ENCODE measurements around the gene TAF11L5. TPM values are rescaled to one million over a fixed set of nuclear protein-coding genes. Genes with fewer than 3 reads are reported as not detected.

TAF11L5 gene
- total RNA-seq = not detected in 2 replicates

DNA sequence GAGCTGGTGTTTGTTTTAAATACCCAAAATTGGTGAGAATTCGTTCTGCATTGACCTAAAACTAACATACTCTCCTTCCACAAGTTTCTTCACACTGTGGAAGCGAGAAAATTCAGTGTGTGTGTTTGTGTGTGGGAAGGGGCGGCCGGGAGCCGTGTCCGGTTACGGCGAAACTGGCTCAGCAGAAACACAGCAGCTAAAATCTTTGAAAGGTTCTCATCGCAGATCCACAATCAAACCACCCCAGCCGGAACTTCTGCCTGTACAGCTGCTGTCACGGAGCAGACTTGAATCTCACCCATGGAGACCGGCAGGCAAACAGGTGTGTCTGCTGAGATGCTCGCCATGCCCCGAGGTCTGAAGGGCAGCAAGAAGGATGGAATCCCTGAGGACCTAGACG is at the start of gene TAF11L5:
TSS of gene TAF11L5 (plus strand) at position 301 of the 400 bp plus-strand sequence.

DNA sequence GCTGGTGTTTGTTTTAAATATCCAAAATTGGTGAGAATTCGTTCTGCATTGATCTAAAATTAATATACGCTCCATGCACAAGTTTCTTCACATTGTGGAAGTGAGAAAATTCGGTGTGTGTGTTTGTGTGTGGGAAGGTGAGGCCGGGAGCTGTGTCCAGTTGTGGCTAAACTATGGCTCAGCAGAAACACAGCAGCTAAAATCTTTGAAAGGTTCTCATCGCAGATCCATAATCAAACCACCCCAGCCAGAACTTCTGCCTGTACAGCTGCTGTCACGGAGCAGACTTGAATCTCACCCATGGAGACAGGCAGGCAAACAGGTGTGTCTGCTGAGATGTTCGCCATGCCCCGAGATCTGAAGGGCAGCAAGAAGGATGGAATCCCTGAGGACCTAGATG is 27.1 kb upstream of the TAF11L5 start, which contains the start of gene TAF11L2:
TSS of gene TAF11L2 (plus strand) at position 301 of the 400 bp plus-strand sequence.

DNA sequence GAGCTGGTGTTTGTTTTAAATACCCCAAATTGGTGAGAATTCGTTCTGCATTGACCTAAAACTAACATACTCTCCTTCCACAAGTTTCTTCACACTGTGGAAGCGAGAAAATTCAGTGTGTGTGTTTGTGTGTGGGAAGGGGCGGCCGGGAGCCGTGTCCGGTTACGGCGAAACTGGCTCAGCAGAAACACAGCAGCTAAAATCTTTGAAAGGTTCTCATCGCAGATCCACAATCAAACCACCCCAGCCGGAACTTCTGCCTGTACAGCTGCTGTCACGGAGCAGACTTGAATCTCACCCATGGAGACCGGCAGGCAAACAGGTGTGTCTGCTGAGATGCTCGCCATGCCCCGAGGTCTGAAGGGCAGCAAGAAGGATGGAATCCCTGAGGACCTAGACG is 7.0 kb upstream of the TAF11L5 start, which contains the start of gene TAF11L3:
TSS of gene TAF11L3 (plus strand) at position 301 of the 400 bp plus-strand sequence.

DNA sequence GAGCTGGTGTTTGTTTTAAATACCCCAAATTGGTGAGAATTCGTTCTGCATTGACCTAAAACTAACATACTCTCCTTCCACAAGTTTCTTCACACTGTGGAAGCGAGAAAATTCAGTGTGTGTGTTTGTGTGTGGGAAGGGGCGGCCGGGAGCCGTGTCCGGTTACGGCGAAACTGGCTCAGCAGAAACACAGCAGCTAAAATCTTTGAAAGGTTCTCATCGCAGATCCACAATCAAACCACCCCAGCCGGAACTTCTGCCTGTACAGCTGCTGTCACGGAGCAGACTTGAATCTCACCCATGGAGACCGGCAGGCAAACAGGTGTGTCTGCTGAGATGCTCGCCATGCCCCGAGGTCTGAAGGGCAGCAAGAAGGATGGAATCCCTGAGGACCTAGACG is 3.5 kb upstream of the TAF11L5 start, which contains the start of gene TAF11L4:
TSS of gene TAF11L4 (plus strand) at position 301 of the 400 bp plus-strand sequence.

DNA sequence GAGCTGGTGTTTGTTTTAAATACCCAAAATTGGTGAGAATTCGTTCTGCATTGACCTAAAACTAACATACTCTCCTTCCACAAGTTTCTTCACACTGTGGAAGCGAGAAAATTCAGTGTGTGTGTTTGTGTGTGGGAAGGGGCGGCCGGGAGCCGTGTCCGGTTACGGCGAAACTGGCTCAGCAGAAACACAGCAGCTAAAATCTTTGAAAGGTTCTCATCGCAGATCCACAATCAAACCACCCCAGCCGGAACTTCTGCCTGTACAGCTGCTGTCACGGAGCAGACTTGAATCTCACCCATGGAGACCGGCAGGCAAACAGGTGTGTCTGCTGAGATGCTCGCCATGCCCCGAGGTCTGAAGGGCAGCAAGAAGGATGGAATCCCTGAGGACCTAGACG is 3.3 kb downstream of the TAF11L5 start, which contains the start of gene TAF11L6:
TSS of gene TAF11L6 (plus strand) at position 301 of the 400 bp plus-strand sequence.

Other genes with a start within 250 kb of the TAF11L5 start
- not detected in 2 replicates for gene TAF11L2, start 27.0 kb upstream of the TAF11L5 start, total RNA-seq
- gene TAF11L3, start 6.9 kb upstream of the TAF11L5 start, total RNA-seq = not detected in 2 replicates
- not detected in 2 replicates for gene TAF11L4, start 3.4 kb upstream of the TAF11L5 start, total RNA-seq
- not detected in 2 replicates for gene TAF11L6, start 3.4 kb downstream of the TAF11L5 start, total RNA-seq
- gene TAF11L7, start 60.5 kb downstream of the TAF11L5 start, total RNA-seq = not detected in 2 replicates
- gene TAF11L8, start 65.7 kb downstream of the TAF11L5 start, total RNA-seq = not detected in 2 replicates
- not detected in 2 replicates for gene TAF11L9, start 69.2 kb downstream of the TAF11L5 start, total RNA-seq
- gene TAF11L10, start 72.6 kb downstream of the TAF11L5 start, total RNA-seq = not detected in 2 replicates
- gene TAF11L11, start 78.9 kb downstream of the TAF11L5 start, total RNA-seq = not detected in 2 replicates
- not detected in 2 replicates for gene TAF11L12, start 85.2 kb downstream of the TAF11L5 start, total RNA-seq
- gene TAF11L13, start 106.9 kb downstream of the TAF11L5 start, total RNA-seq = not detected in 2 replicates
- not detected in 2 replicates for gene TAF11L14, start 109.2 kb downstream of the TAF11L5 start, total RNA-seq